ENCODE data around the gene TRAK1.

The TRAK1 gene

DNA sequence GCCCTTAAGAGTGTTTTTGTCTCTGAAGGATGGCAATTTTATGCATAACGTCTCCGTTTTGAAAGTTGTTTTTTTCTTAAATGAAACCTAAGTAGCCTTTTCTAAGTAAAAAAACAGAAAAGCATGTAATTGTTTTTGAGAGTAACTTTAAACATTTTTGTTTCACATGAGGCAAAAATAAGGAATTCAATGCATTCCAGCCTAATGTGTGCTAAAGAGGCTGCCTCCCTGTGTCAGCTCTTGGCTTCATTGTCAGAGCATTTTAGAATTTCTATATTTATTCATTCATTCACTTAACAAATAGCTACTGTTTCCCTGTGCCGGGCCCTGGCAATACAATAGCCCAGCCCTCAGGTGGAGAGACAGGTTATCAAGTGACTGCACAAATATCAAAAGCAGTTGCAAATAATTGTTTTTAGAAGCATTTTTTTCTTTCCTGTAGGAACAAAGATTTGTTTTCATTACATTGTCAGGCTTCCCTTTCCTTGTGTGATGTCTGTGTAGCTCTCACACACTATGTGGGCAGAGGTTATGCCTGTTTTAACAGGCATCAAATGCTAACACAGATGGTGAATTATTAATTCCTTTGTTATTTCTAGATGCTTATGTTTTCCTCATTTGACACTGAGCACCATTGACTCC is 93.0 kb downstream of the TRAK1 start:
- Histone ChIP-seq H3K27me3 (ENCODE audit: insufficient read depth, low read length, poor library complexity, severe bottlenecking) (no peaks in the 10 kb centered on the region), H3K9me2 (replicated peaks; ENCODE audit: low read depth, low read length) (no peaks in the 10 kb centered on the region), H3K4me3 (ENCODE audit: low read length, poor library complexity, severe bottlenecking) (no peak overlapping the region), H3K4me2 (ENCODE audit: low read depth, low read length, poor library complexity, severe bottlenecking) (no peak overlapping the region), H3K9me3 (ENCODE audit: insufficient read depth, low read depth, low read length) (no peaks in the 10 kb centered on the region), H3K4me1 (ENCODE audit: insufficient read depth, low read length, poor library complexity, severe bottlenecking) (no peaks in the 10 kb centered on the region), H3K79me2 (ENCODE audit: insufficient read depth, low read length) (peaks cover 11% of the 10 kb centered on the region; the same call in 1 of the 2 replicates), H4K20me1 (ENCODE audit: insufficient read depth, low read length, poor library complexity, severe bottlenecking) (no peaks in the 10 kb centered on the region), H3F3A (ENCODE audit: low read depth) (no peaks in the 10 kb centered on the region), H3K9ac (ENCODE audit: low read depth, low read length, poor library complexity, severe bottlenecking) (no peak overlapping the region), H2AFZ (ENCODE audit: low read length) (no peak overlapping the region), H3K36me3 (ENCODE audit: insufficient read depth, low read length) (peaks cover 42% of the 10 kb centered on the region)
- TF ChIP-seq EZH2phosphoT487 (IDR thresholded peaks at IDR 0.05; ENCODE audit: borderline replicate concordance): no peak
- TF ChIP-seq, protein P1, sequence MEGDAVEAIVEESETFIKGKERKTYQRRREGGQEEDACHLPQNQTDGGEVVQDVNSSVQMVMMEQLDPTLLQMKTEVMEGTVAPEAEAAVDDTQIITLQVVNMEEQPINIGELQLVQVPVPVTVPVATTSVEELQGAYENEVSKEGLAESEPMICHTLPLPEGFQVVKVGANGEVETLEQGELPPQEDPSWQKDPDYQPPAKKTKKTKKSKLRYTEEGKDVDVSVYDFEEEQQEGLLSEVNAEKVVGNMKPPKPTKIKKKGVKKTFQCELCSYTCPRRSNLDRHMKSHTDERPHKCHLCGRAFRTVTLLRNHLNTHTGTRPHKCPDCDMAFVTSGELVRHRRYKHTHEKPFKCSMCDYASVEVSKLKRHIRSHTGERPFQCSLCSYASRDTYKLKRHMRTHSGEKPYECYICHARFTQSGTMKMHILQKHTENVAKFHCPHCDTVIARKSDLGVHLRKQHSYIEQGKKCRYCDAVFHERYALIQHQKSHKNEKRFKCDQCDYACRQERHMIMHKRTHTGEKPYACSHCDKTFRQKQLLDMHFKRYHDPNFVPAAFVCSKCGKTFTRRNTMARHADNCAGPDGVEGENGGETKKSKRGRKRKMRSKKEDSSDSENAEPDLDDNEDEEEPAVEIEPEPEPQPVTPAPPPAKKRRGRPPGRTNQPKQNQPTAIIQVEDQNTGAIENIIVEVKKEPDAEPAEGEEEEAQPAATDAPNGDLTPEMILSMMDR (conservative IDR thresholded peaks at IDR 0.05; ENCODE audit: low read length): no peak

DNA sequence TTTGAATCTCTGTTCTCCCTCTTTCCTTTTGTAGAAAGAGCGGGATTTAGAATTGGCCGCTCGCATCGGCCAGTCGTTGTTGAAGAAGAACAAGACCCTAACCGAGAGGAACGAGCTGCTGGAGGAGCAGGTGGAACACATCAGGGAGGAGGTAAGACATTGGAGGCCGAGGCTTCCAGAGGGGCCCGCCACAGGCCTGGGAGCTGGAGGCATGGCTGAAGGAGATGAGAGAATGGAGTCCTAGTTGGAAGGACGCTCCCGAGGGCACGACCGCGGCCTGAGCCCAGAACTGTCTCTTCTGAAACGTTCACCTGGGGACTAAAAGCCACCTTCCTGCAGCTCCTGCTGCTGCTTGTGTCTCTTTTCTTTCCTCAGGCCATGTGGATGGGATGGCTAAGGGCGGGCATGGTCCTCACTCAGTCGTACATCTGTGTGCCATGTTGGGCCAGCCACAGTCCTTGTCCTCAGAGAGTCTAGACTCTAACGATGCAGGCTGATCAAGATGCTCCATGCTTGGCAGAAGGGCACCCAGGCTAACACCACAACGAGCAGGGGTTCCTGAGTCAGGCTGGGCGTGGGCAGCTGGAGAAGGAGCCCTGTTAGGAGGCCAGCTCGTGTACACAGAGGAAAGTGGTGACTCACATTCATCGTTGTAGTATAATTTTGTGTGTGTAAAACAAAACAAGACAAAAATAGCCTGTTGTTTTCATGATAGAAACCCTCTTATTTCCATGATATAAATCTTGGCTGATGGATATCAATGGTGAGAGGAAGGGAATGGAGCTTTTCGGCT is 93.7 kb downstream of the TRAK1 start:
- Histone ChIP-seq H3F3A (ENCODE audit: low read depth) (no peaks in the 10 kb centered on the region), H3K4me3 (ENCODE audit: low read length, poor library complexity, severe bottlenecking) (no peak overlapping the region)
- TF ChIP-seq EZH2phosphoT487 (IDR thresholded peaks at IDR 0.05; ENCODE audit: borderline replicate concordance): no peak

GRCh38 chr3:42187936-42188335 is 96.8 kb downstream of the TRAK1 start:
- no peaks in the 10 kb centered on the region for H3K9me3 ChIP-seq (ENCODE audit: insufficient read depth, low read depth, low read length)
- H3K9ac ChIP-seq (ENCODE audit: low read depth, low read length, poor library complexity, severe bottlenecking): no peak overlapping the region
- peaks cover 10% of the 10 kb centered on the region for H4K20me1 ChIP-seq (ENCODE audit: insufficient read depth, low read length, poor library complexity, severe bottlenecking)
- peaks cover 53% of the 10 kb centered on the region for H3K36me3 ChIP-seq (ENCODE audit: insufficient read depth, low read length)
- H2AFZ ChIP-seq (ENCODE audit: low read length): no peak overlapping the region
- no peaks in the 10 kb centered on the region for H3K79me2 ChIP-seq (ENCODE audit: insufficient read depth, low read length)
- H3K27me3 ChIP-seq (ENCODE audit: insufficient read depth, low read length, poor library complexity, severe bottlenecking): no peaks in the 10 kb centered on the region
- TF ChIP-seq, protein P1 (conservative IDR thresholded peaks at IDR 0.05; ENCODE audit: low read length): no peak
- no peak for TF ChIP-seq EZH2phosphoT487 (IDR thresholded peaks at IDR 0.05; ENCODE audit: borderline replicate concordance)
- no peaks in the 10 kb centered on the region for H3K9me2 ChIP-seq (replicated peaks; ENCODE audit: low read depth, low read length)
- H3K4me2 ChIP-seq (ENCODE audit: low read depth, low read length, poor library complexity, severe bottlenecking): no peak overlapping the region
- H3F3A ChIP-seq (ENCODE audit: low read depth): no peaks in the 10 kb centered on the region
- H3K4me1 ChIP-seq (ENCODE audit: insufficient read depth, low read length, poor library complexity, severe bottlenecking): peaks cover 10% of the 10 kb centered on the region
- H3K4me3 ChIP-seq (ENCODE audit: low read length, poor library complexity, severe bottlenecking): no peak overlapping the region

More for the DNA sequence above, 93.7 kb downstream of the TRAK1 start:
- H2AFZ ChIP-seq (ENCODE audit: low read length): no peak overlapping the region
- H3K79me2 ChIP-seq (ENCODE audit: insufficient read depth, low read length): 0 out of 2 replicates have a peak, but pooled peaks cover 7% of the 10 kb centered on the region
- H3K4me1 ChIP-seq (ENCODE audit: insufficient read depth, low read length, poor library complexity, severe bottlenecking): no peaks in the 10 kb centered on the region
- H3K9me2 ChIP-seq (replicated peaks; ENCODE audit: low read depth, low read length): no peaks in the 10 kb centered on the region
- no peaks in the 10 kb centered on the region for H4K20me1 ChIP-seq (ENCODE audit: insufficient read depth, low read length, poor library complexity, severe bottlenecking)
- no peaks in the 10 kb centered on the region for H3K9me3 ChIP-seq (ENCODE audit: insufficient read depth, low read depth, low read length)
- H3K9ac ChIP-seq (ENCODE audit: low read depth, low read length, poor library complexity, severe bottlenecking): no peak overlapping the region
- no peaks in the 10 kb centered on the region for H3K27me3 ChIP-seq (ENCODE audit: insufficient read depth, low read length, poor library complexity, severe bottlenecking)
- peaks cover 44% of the 10 kb centered on the region for H3K36me3 ChIP-seq (ENCODE audit: insufficient read depth, low read length)
- no peak overlapping the region for H3K4me2 ChIP-seq (ENCODE audit: low read depth, low read length, poor library complexity, severe bottlenecking)
